ENCODE results near the gene SBK2. TPM values are rescaled to one million over a fixed set of nuclear protein-coding genes. Genes with fewer than 3 reads are reported as not detected.
A peak's percentile ranks its signal among the peaks of the same experiment; 100 is the strongest.

Gene SBK2
- total and polyA plus RNA-seq, 9 of the 15 experiments (the other 6 are each of a cell fraction or from before 2014, with no cell fraction given), result not detected

DNA sequence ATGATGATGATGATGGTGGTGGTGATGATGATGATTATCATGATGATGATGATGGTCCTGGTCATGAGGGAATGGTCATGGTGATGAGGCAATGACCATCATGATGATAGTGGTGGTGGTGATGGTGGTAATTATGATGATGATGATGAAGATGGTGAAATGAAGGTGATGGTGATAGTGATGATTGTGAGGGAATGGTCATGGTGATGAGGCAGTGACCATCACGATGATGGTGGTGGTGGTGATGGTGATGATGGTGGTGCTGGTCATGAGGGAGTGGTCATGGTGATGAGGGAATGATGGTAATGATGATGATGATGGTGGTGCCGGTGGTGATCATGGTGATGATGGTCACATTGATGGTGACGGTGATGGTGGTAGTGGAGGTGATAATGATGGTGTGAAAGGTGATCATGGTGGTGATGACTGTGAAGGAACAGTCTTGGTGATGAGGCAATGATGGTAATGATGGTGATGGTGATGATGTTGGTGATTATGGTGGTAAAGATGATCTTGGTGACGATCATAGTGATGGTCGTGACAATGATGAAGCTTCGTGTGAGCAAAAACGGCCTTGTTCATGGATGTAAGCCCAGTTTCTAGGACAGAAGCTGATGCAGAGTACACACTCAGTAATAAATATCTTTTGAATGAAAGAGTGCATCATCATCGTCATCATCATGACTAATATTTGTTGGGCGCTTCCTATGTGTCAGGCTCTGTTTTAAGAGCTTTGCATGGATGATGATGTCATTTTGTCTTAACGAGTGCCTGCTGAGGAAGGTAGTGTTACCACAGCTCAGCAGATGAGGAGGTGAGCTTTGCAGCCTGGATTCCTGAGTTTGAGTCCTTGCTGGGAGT lies 17.3 kb downstream of the SBK2 start (continued):
- 0 out of 4 replicates have a peak, but pooled peaks of 1 of the 2 experiments have one; percentile 34 for TF ChIP-seq ZNF318 (IDR thresholded peaks at IDR 0.05; ENCODE audit: borderline replicate concordance in 1 of 2, low read depth in 1 of 2)
- TF ChIP-seq RAD21 (CRISPR knock-in tag; conservative IDR thresholded peaks at IDR 0.05 in 1 of 2, IDR thresholded peaks at IDR 0.05 in 1 of 2), result no peak
- TF ChIP-seq, protein P1, sequence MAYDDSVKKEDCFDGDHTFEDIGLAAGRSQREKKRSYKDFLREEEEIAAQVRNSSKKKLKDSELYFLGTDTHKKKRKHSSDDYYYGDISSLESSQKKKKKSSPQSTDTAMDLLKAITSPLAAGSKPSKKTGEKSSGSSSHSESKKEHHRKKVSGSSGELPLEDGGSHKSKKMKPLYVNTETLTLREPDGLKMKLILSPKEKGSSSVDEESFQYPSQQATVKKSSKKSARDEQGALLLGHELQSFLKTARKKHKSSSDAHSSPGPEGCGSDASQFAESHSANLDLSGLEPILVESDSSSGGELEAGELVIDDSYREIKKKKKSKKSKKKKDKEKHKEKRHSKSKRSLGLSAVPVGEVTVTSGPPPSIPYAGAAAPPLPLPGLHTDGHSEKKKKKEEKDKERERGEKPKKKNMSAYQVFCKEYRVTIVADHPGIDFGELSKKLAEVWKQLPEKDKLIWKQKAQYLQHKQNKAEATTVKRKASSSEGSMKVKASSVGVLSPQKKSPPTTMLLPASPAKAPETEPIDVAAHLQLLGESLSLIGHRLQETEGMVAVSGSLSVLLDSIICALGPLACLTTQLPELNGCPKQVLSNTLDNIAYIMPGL (CRISPR knock-in tag; IDR thresholded peaks at IDR 0.05), result no peak
- TF ChIP-seq CTCFL (IDR thresholded peaks at IDR 0.05; ENCODE audit: borderline replicate concordance, insufficient read depth, low read depth, low read length, poor library complexity, severe bottlenecking), result no peak
- 0 out of 2 replicates have a peak, but pooled peaks have one; percentile 35 for TF ChIP-seq ZBTB26 (CRISPR knock-in tag; IDR thresholded peaks at IDR 0.05)
- no peak for TF ChIP-seq KAT8 (IDR thresholded peaks at IDR 0.05; ENCODE audit: low read depth)
- TF ChIP-seq FOS (IDR thresholded peaks at IDR 0.05; ENCODE audit: extremely low read depth, insufficient read length), result no peak
- peak; percentile 76 for TF ChIP-seq CREM (IDR thresholded peaks at IDR 0.05; ENCODE audit: low read depth)
- no peak for TF ChIP-seq RNF2 (IDR thresholded peaks at IDR 0.05)
- TF ChIP-seq TGIF2 (CRISPR knock-in tag; IDR thresholded peaks at IDR 0.05), result no peak
- no peak for TF ChIP-seq SIN3A (IDR thresholded peaks at IDR 0.05; ENCODE audit: borderline replicate concordance in 2 of 2, control insufficient read depth in 1 of 2, low read depth in 2 of 2, low read length in 2 of 2)
- no peak for TF ChIP-seq ZNF282 (CRISPR knock-in tag; IDR thresholded peaks at IDR 0.05)
